Measurements from ENCODE around the gene SPRED3.

The SPRED3 gene

GRCh38 chr19:38386971-38387549 is 1.4 kb upstream of the SPRED3 start:
- no peak for DNase-seq (ENCODE audit: low read depth)
- H3K4me3 ChIP-seq (ENCODE audit: low read depth, low read length): no peak overlapping the region

GRCh38 chr19:38387550-38388348 is 748 bp upstream of the SPRED3 start, which contains the start of gene GGN:
Gene GGN, minus strand, starts transcription at chr19:38388034. Its CDS starts 773 bp downstream, at chr19:38387261.
- DNase-seq (ENCODE audit: low read depth): no peak
- TF ChIP-seq, protein P1, sequence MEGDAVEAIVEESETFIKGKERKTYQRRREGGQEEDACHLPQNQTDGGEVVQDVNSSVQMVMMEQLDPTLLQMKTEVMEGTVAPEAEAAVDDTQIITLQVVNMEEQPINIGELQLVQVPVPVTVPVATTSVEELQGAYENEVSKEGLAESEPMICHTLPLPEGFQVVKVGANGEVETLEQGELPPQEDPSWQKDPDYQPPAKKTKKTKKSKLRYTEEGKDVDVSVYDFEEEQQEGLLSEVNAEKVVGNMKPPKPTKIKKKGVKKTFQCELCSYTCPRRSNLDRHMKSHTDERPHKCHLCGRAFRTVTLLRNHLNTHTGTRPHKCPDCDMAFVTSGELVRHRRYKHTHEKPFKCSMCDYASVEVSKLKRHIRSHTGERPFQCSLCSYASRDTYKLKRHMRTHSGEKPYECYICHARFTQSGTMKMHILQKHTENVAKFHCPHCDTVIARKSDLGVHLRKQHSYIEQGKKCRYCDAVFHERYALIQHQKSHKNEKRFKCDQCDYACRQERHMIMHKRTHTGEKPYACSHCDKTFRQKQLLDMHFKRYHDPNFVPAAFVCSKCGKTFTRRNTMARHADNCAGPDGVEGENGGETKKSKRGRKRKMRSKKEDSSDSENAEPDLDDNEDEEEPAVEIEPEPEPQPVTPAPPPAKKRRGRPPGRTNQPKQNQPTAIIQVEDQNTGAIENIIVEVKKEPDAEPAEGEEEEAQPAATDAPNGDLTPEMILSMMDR (IDR thresholded peaks at IDR 0.05; ENCODE audit: control insufficient read depth, extremely low read depth, insufficient read depth): no peak

More at GRCh38 chr19:38386971-38387549, 1.4 kb upstream of the SPRED3 start:
- TF ChIP-seq, protein P1 (IDR thresholded peaks at IDR 0.05; ENCODE audit: control insufficient read depth, extremely low read depth, insufficient read depth): no peak

GRCh38 chr19:38389101-38389925 is 816 bp downstream of the SPRED3 start:
- peak overlapping the region; percentile 48 for H3K4me3 ChIP-seq (ENCODE audit: low read depth, low read length)
- no peak for DNase-seq (ENCODE audit: low read depth)
- TF ChIP-seq, protein P1 (IDR thresholded peaks at IDR 0.05; ENCODE audit: control insufficient read depth, extremely low read depth, insufficient read depth): no peak

More at GRCh38 chr19:38387550-38388348, 748 bp upstream of the SPRED3 start, which contains the start of gene GGN:
- H3K4me3 ChIP-seq (ENCODE audit: low read depth, low read length): peak within 1 kb of the TSS; percentile 48

DNA sequence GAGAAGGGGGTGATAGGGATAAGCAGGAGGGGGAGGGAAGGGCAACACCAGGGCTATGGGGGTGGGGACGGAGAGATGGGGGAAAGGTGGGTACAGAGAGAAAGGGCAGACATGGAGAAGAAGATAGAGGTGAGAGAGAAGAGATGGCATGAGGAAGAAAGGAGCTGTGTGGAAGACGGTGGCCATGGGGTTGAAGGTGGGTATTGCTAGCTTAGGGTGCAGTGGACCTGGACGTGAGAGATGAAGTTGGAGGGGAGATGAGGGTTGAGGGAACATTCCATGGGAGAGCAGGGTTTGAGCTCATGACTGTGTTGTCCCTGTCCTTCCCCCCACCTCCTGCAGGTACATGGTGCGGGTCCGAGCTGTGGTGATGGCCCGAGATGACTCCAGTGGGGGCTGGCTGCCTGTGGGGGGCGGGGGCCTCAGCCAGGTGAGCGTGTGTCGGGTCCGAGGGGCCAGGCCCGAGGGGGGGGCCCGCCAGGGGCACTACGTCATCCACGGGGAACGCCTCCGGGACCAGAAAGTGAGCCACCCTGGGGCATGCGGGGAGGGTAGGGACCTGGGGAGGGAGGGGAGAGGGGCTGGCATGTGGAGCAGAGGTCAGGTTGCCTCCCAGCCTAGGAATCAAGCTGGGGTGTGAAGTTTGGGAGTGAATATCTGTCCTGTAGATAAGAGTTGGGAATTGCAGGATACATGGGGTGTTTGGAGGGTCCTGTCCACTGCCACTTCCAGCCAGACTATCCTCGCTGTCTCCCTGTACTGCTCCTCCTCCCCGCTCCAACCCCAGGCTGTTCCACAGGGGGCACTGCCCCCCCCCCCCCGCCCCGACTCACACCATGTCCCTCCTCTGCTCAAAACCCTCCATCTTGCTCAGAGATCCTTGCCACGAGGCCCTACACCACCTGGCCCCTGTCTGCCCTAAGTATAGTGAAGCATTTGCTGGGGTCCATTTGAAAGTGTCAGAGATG is 1.7 kb downstream of the SPRED3 start:
- H3K4me3 ChIP-seq (ENCODE audit: low read depth, low read length): no peak overlapping the region
- TF ChIP-seq, protein P1 (IDR thresholded peaks at IDR 0.05; ENCODE audit: control insufficient read depth, extremely low read depth, insufficient read depth): no peak
- no peak for DNase-seq (ENCODE audit: low read depth)

- no peak overlapping the region for H3K4me3 ChIP-seq (ENCODE audit: low read depth, low read length)
- DNase-seq (ENCODE audit: low read depth): no peak
- TF ChIP-seq, protein P1 (IDR thresholded peaks at IDR 0.05; ENCODE audit: control insufficient read depth, extremely low read depth, insufficient read depth): no peak
These were observed 3.5 kb downstream of the SPRED3 start for GRCh38 chr19:38391911-38392464.
